GM10266 (cell line): Measurements from ENCODE around the gene ULK4.

ENCODE experiments used
- DNase-seq: peaks from one replicate; pipeline ENCODE4 v3.0.0; 2012; ENCODE audit errors: extremely low spot score
- CTCF ChIP-seq: IDR thresholded peaks from 2 replicates; pipeline ENCODE4 v1.5.1; 2012; ENCODE audit warnings: mild to moderate bottlenecking, low read depth; ENCODE audit not compliant: control insufficient read depth, insufficient read depth; ENCODE audit errors: missing control alignments

The ULK4 gene

GRCh38 chr3:41320953-41321641 is 640.8 kb downstream of the ULK4 start:
- no peak for DNase-seq
- TF ChIP-seq CTCF: no peak

DNA sequence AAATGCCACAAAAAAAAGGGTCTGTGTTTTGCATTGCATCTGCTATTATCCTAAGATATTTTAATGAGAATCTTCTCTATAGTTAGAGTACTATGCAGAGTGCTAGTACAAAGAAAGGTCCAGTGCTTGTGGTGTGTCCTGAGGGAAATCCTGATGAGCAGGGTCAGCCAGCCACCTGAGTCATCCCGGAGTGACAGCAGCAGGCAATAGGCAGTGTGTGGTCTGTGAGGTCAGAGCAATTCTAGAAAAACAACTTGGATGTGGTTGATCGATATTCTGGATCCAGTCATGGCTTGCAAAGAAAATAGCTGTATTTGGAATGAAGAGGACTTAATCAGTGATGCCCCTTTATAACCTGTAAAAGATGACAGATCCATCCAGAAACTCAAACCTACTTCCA is 643.4 kb downstream of the ULK4 start:
- no peak for DNase-seq
- no peak for TF ChIP-seq CTCF

- no peak for TF ChIP-seq CTCF
- DNase-seq: no peak
Observed at GRCh38 chr3:41317718-41318117, 644.2 kb downstream of the ULK4 start.

GRCh38 chr3:41317298-41317697 is 644.6 kb downstream of the ULK4 start:
- DNase-seq: no peak
- no peak for TF ChIP-seq CTCF

DNA sequence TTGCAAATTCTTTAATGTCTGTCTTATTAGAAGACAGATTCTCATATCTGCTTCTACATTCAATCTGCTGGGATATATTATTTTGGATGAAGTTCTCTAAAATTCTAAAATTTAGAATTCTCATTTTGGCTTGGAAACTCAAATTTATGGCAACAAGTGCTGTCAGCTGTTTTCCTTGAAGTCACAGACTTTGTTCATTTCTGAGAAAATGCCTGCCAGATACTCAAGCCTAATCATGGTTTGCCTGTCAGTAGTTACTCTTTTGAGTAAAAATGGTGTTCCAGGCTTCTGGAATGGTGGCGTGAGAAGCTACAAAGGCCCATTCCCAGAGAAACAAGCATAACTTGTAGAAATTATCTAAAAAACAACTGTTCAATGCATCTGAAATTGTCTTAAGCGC is 646.8 kb downstream of the ULK4 start:
- TF ChIP-seq CTCF: no peak
- no peak for DNase-seq

DNA sequence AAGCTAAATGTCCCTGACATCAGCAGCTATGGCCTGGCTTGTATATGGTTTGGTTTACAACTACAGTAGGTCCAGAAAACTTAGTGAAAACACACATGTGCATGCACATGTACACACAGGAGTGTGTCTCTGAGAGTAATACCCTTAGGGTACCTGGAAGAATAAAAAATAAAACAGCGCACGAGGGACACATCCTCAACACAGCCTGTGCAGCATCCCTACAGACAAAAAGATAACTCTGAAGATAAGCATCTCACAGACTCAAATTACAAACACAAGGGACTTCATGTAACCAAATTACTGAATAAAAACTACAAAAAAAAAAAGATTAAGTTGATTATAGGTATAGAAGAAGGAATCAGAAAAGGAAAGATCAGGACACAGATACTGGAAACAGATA is 653.8 kb downstream of the ULK4 start:
- no peak for TF ChIP-seq CTCF
- DNase-seq: no peak

DNA sequence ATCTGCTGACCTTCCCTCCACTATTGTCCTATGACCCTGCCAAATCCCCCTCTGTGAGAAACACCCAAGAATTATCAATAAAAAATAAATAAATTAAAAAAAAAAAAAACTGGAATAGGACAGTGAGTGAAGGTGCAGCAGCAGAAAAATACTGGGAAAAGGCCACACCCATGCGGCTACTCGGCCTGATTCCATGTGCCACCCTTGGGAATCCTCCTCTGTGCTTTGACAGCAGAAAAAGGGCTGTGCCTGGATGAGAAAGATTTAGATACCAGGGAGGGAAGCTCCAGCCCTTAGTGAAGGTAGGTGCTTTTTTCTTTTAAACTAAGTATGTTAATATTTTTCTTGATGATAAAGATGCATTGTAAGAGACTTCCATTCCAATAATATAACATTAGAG is 654.8 kb downstream of the ULK4 start:
- DNase-seq: no peak
- no peak for TF ChIP-seq CTCF
